Measurements from ENCODE around the gene TAF11L4. TPM values are rescaled to one million over a fixed set of nuclear protein-coding genes. Genes with fewer than 3 reads are reported as not detected.
"Not testable (repeated sequence)": the region's sequence is repeated elsewhere in the genome, so short reads cannot be mapped to it uniquely, and the experiment has no call there.

The TAF11L4 gene
- polyA plus RNA-seq (2011; rRNA removed) (not detected in 2 replicates), polyA minus RNA-seq (2011; rRNA and poly(A)+ RNA removed) (not detected in 2 replicates)

GRCh38 chr5:17521501-17521900 is at the start of gene TAF11L4:
TSS of gene TAF11L4 (plus strand) at chr5:17521801.
- H3K4me3 ChIP-seq (ENCODE audit: low read depth, low read length); CTCF ChIA-PET; DNase-seq (ENCODE audit: low read depth); POLR2A ChIA-PET; H3K27me3 ChIP-seq (ENCODE audit: control insufficient read depth, insufficient read depth, low read length); H3K36me3 ChIP-seq (ENCODE audit: control insufficient read depth, insufficient read depth, low read length): not testable (repeated sequence)

GRCh38 chr5:17475064-17475463 is 46.5 kb upstream of the TAF11L4 start:
- DNase-seq (ENCODE audit: low read depth); POLR2A ChIA-PET; CTCF ChIA-PET: not testable (repeated sequence)

GRCh38 chr5:17477043-17477442 is 44.6 kb upstream of the TAF11L4 start:
- H3K27me3 ChIP-seq (ENCODE audit: control insufficient read depth, insufficient read depth, low read length): no peaks in the 10 kb centered on the region; the same call in 1 of the 2 replicates
- CTCF ChIA-PET: interaction anchor here (0.6 kb wide), 1 partner anchor 256 kb away, joined by 3 read pairs; no protein-coding TSS in a partner anchor
- H3K36me3 ChIP-seq (ENCODE audit: control insufficient read depth, insufficient read depth, low read length): no peaks in the 10 kb centered on the region
- no peak overlapping the region for H3K4me3 ChIP-seq (ENCODE audit: low read depth, low read length)
- TF ChIP-seq CTCF (IDR thresholded peaks at IDR 0.05; ENCODE audit: insufficient read depth, low read depth, low read length): no peak
- POLR2A ChIA-PET: no interaction called here
- no peak for DNase-seq (ENCODE audit: low read depth)

More at GRCh38 chr5:17475064-17475463, 46.5 kb upstream of the TAF11L4 start:
- not testable (repeated sequence) for H3K27me3 ChIP-seq (ENCODE audit: control insufficient read depth, insufficient read depth, low read length); H3K4me3 ChIP-seq (ENCODE audit: low read depth, low read length); H3K36me3 ChIP-seq (ENCODE audit: control insufficient read depth, insufficient read depth, low read length)

- Histone ChIP-seq H3K4me3 (ENCODE audit: low read depth, low read length) (no peak overlapping the region), H3K36me3 (ENCODE audit: control insufficient read depth, insufficient read depth, low read length) (no peaks in the 10 kb centered on the region), H3K27me3 (ENCODE audit: control insufficient read depth, insufficient read depth, low read length) (no peaks in the 10 kb centered on the region; the same call in 1 of the 2 replicates)
- no peak for TF ChIP-seq CTCF (IDR thresholded peaks at IDR 0.05; ENCODE audit: insufficient read depth, low read depth, low read length)
- no peak for DNase-seq (ENCODE audit: low read depth)
- POLR2A ChIA-PET: no interaction called here
- CTCF ChIA-PET: interaction anchor here (1.0 kb wide), 1 partner anchor 261 kb away, joined by 3 read pairs; no protein-coding TSS in a partner anchor
Measured at GRCh38 chr5:17477573-17478265, 43.9 kb upstream of the TAF11L4 start.

- Histone ChIP-seq H3K27me3 (ENCODE audit: control insufficient read depth, insufficient read depth, low read length) (no peaks in the 10 kb centered on the region; the same call in 1 of the 2 replicates), H3K36me3 (ENCODE audit: control insufficient read depth, insufficient read depth, low read length) (no peaks in the 10 kb centered on the region), H3K4me3 (ENCODE audit: low read depth, low read length) (no peak overlapping the region)
- CTCF ChIA-PET: no interaction called here
- no peak for DNase-seq (ENCODE audit: low read depth)
- no peak for TF ChIP-seq CTCF (IDR thresholded peaks at IDR 0.05; ENCODE audit: insufficient read depth, low read depth, low read length)
- POLR2A ChIA-PET: no interaction called here
Measured at GRCh38 chr5:17481378-17481777, 40.2 kb upstream of the TAF11L4 start.

- POLR2A ChIA-PET: no interaction called here
- CTCF ChIA-PET: no interaction called here
- H3K36me3 ChIP-seq (ENCODE audit: control insufficient read depth, insufficient read depth, low read length): no peaks in the 10 kb centered on the region
- DNase-seq (ENCODE audit: low read depth): no peak
- H3K27me3 ChIP-seq (ENCODE audit: control insufficient read depth, insufficient read depth, low read length): no peaks in the 10 kb centered on the region; the same call in 1 of the 2 replicates
- no peak overlapping the region for H3K4me3 ChIP-seq (ENCODE audit: low read depth, low read length)
- no peak for TF ChIP-seq CTCF (IDR thresholded peaks at IDR 0.05; ENCODE audit: insufficient read depth, low read depth, low read length)
Measured at GRCh38 chr5:17482790-17483189, 38.8 kb upstream of the TAF11L4 start.

- POLR2A ChIA-PET; DNase-seq (ENCODE audit: low read depth); H3K36me3 ChIP-seq (ENCODE audit: control insufficient read depth, insufficient read depth, low read length); H3K4me3 ChIP-seq (ENCODE audit: low read depth, low read length); CTCF ChIA-PET; H3K27me3 ChIP-seq (ENCODE audit: control insufficient read depth, insufficient read depth, low read length): not testable (repeated sequence)
Measured at GRCh38 chr5:17486464-17487173, 35.0 kb upstream of the TAF11L4 start.

Measured in BJ (cell line).